LoVo (cell line): ENCODE results near the gene SLC44A5.

Experiments used
- DNase-seq: peaks from one replicate; pipeline ENCODE4 v3.0.0-alpha.2; 2016; ENCODE audit warnings: low spot score

Gene SLC44A5

GRCh38 chr1:75174031-75174760 lies 436.7 kb downstream of the SLC44A5 start:
- no peak for DNase-seq

GRCh38 chr1:75172556-75172955 lies 438.4 kb downstream of the SLC44A5 start:
- no peak for DNase-seq

- DNase-seq: no peak
These were observed 439.0 kb downstream of the SLC44A5 start for GRCh38 chr1:75171876-75172275.

GRCh38 chr1:75170981-75171380 lies 439.9 kb downstream of the SLC44A5 start:
- DNase-seq: no peak

- DNase-seq: no peak
These were observed 440.9 kb downstream of the SLC44A5 start for GRCh38 chr1:75170011-75170410.

GRCh38 chr1:75166821-75167220 lies 444.1 kb downstream of the SLC44A5 start:
- DNase-seq: no peak

GRCh38 chr1:75165264-75165663 lies 445.6 kb downstream of the SLC44A5 start:
- no peak for DNase-seq

- no peak for DNase-seq
These were observed 451.8 kb downstream of the SLC44A5 start for GRCh38 chr1:75159154-75159553.
